Measurements from ENCODE around the gene KRT39. TPM values are rescaled to one million over a fixed set of nuclear protein-coding genes. Genes with fewer than 3 reads are reported as not detected.

Gene KRT39
- total RNA-seq, 3 donors from 2014 or later, result not detected

GRCh38 chr17:40996829-40997228, 30.1 kb upstream of the KRT39 start:
- Mint-ChIP-seq H3K27me3 (ENCODE audit: low read depth) (peaks cover 49% of the 10 kb centered on the region), H3K4me3 (no peak overlapping the region), H3K9me3 (no peaks in the 10 kb centered on the region), H3K4me1 (ENCODE audit: low read depth) (no peaks in the 10 kb centered on the region), H3K36me3 (ENCODE audit: insufficient read depth) (no peaks in the 10 kb centered on the region)
- DNase-seq (no peak), ATAC-seq (no peak)

GRCh38 chr17:40995116-40995515, 28.4 kb upstream of the KRT39 start:
- ATAC-seq (no peak), DNase-seq (no peak)
- Mint-ChIP-seq H3K27me3 (ENCODE audit: low read depth) (peaks cover 52% of the 10 kb centered on the region), H3K4me1 (ENCODE audit: low read depth) (no peaks in the 10 kb centered on the region), H3K36me3 (ENCODE audit: insufficient read depth) (no peaks in the 10 kb centered on the region), H3K9me3 (no peaks in the 10 kb centered on the region), H3K4me3 (no peak overlapping the region)

GRCh38 chr17:40993839-40994238, 27.1 kb upstream of the KRT39 start, which contains the start of gene KRTAP3-3:
TSS of gene KRTAP3-3 (minus strand) at chr17:40994164. CDS start at chr17:40994097, 67 bp downstream.
- no peak for DNase-seq

GRCh38 chr17:40993084-40993483, 26.3 kb upstream of the KRT39 start:
- ATAC-seq (no peak), DNase-seq (no peak)
- Mint-ChIP-seq H3K4me3 (no peak overlapping the region), H3K9me3 (no peaks in the 10 kb centered on the region), H3K27me3 (ENCODE audit: low read depth) (peaks cover 47% of the 10 kb centered on the region), H3K36me3 (ENCODE audit: insufficient read depth) (no peaks in the 10 kb centered on the region), H3K4me1 (ENCODE audit: low read depth) (no peaks in the 10 kb centered on the region)

More at GRCh38 chr17:40993839-40994238, 27.1 kb upstream of the KRT39 start, which contains the start of gene KRTAP3-3:
- Mint-ChIP-seq H3K27me3 (ENCODE audit: low read depth) (peaks cover 50% of the 10 kb centered on the region), H3K4me1 (ENCODE audit: low read depth) (no peaks in the 10 kb centered on the region), H3K9me3 (no peaks in the 10 kb centered on the region), H3K4me3 (no peak within 1 kb of the TSS), H3K36me3 (ENCODE audit: insufficient read depth) (no peaks in the 10 kb centered on the region)
- ATAC-seq, result no peak

- Mint-ChIP-seq H3K27me3 (ENCODE audit: low read depth) (peaks cover 46% of the 10 kb centered on the region), H3K9me3 (no peaks in the 10 kb centered on the region), H3K4me3 (no peak overlapping the region), H3K36me3 (ENCODE audit: insufficient read depth) (no peaks in the 10 kb centered on the region), H3K4me1 (ENCODE audit: low read depth) (no peaks in the 10 kb centered on the region)
- DNase-seq (no peak), ATAC-seq (no peak)
These were observed 25.9 kb upstream of the KRT39 start for GRCh38 chr17:40992666-40993065.

- ATAC-seq (no peak), DNase-seq (no peak)
- Mint-ChIP-seq H3K27me3 (ENCODE audit: low read depth) (peaks cover 16% of the 10 kb centered on the region), H3K4me1 (ENCODE audit: low read depth) (no peaks in the 10 kb centered on the region), H3K9me3 (no peaks in the 10 kb centered on the region), H3K36me3 (ENCODE audit: insufficient read depth) (no peaks in the 10 kb centered on the region), H3K4me3 (no peak overlapping the region)
These were observed 20.2 kb upstream of the KRT39 start for GRCh38 chr17:40986920-40987319.

- no peak for ATAC-seq
- H3K27me3 Mint-ChIP-seq (ENCODE audit: low read depth), result peaks cover 8% of the 10 kb centered on the region
These were observed 17.5 kb upstream of the KRT39 start, which contains the start of gene KRT40 for GRCh38 chr17:40984226-40984625. TSS of gene KRT40 (minus strand) at chr17:40984326. CDS start at chr17:40984273, 53 bp downstream.

GRCh38 chr17:40981115-40981514, 14.4 kb upstream of the KRT39 start:
- ATAC-seq (no peak), DNase-seq (no peak)
- Mint-ChIP-seq H3K4me1 (ENCODE audit: low read depth) (no peaks in the 10 kb centered on the region), H3K36me3 (ENCODE audit: insufficient read depth) (no peaks in the 10 kb centered on the region), H3K4me3 (no peak overlapping the region), H3K27me3 (ENCODE audit: low read depth) (peaks cover 13% of the 10 kb centered on the region), H3K9me3 (no peaks in the 10 kb centered on the region)

More at GRCh38 chr17:40984226-40984625, 17.5 kb upstream of the KRT39 start, which contains the start of gene KRT40:
- no peak for DNase-seq
- H3K4me3 Mint-ChIP-seq, result no peak within 1 kb of the TSS
- no peaks in the 10 kb centered on the region for H3K9me3 Mint-ChIP-seq
- no peaks in the 10 kb centered on the region for H3K36me3 Mint-ChIP-seq (ENCODE audit: insufficient read depth)
- H3K4me1 Mint-ChIP-seq (ENCODE audit: low read depth), result no peaks in the 10 kb centered on the region

GRCh38 chr17:40980596-40980995, 13.8 kb upstream of the KRT39 start:
- Mint-ChIP-seq H3K4me1 (ENCODE audit: low read depth) (no peaks in the 10 kb centered on the region), H3K36me3 (ENCODE audit: insufficient read depth) (no peaks in the 10 kb centered on the region), H3K4me3 (no peak overlapping the region), H3K27me3 (ENCODE audit: low read depth) (peaks cover 17% of the 10 kb centered on the region), H3K9me3 (no peaks in the 10 kb centered on the region)
- ATAC-seq (no peak), DNase-seq (no peak)

- Mint-ChIP-seq H3K4me3 (no peak overlapping the region), H3K4me1 (ENCODE audit: low read depth) (no peaks in the 10 kb centered on the region), H3K9me3 (no peaks in the 10 kb centered on the region)
These were observed 13.4 kb upstream of the KRT39 start for GRCh38 chr17:40980117-40980516.

GRCh38 chr17:40978575-40979151, 11.9 kb upstream of the KRT39 start:
- Mint-ChIP-seq H3K9me3 (no peaks in the 10 kb centered on the region), H3K36me3 (ENCODE audit: insufficient read depth) (no peaks in the 10 kb centered on the region), H3K4me3 (no peak overlapping the region), H3K4me1 (ENCODE audit: low read depth) (no peaks in the 10 kb centered on the region), H3K27me3 (ENCODE audit: low read depth) (peaks cover 23% of the 10 kb centered on the region)
- no peak for DNase-seq
- ATAC-seq, result no peak

More at GRCh38 chr17:40980117-40980516, 13.4 kb upstream of the KRT39 start:
- H3K27me3 Mint-ChIP-seq (ENCODE audit: low read depth), result peaks cover 21% of the 10 kb centered on the region
- DNase-seq (no peak), ATAC-seq (no peak)
- no peaks in the 10 kb centered on the region for H3K36me3 Mint-ChIP-seq (ENCODE audit: insufficient read depth)

- ATAC-seq (no peak), DNase-seq (no peak)
- Mint-ChIP-seq H3K4me1 (ENCODE audit: low read depth) (no peaks in the 10 kb centered on the region), H3K4me3 (no peak overlapping the region), H3K9me3 (no peaks in the 10 kb centered on the region), H3K27me3 (ENCODE audit: low read depth) (peaks cover 22% of the 10 kb centered on the region), H3K36me3 (ENCODE audit: insufficient read depth) (no peaks in the 10 kb centered on the region)
These were observed 8.8 kb upstream of the KRT39 start for GRCh38 chr17:40975516-40975915.

GRCh38 chr17:40974366-40974765, 7.6 kb upstream of the KRT39 start:
- H3K36me3 Mint-ChIP-seq (ENCODE audit: insufficient read depth), result no peaks in the 10 kb centered on the region
- ATAC-seq, result no peak
- DNase-seq, result no peak
- H3K9me3 Mint-ChIP-seq, result no peaks in the 10 kb centered on the region
- no peak overlapping the region for H3K4me3 Mint-ChIP-seq
- H3K4me1 Mint-ChIP-seq (ENCODE audit: low read depth), result no peaks in the 10 kb centered on the region
- H3K27me3 Mint-ChIP-seq (ENCODE audit: low read depth), result peaks cover 23% of the 10 kb centered on the region

- peaks cover 18% of the 10 kb centered on the region for H3K27me3 Mint-ChIP-seq (ENCODE audit: low read depth)
- no peaks in the 10 kb centered on the region for H3K36me3 Mint-ChIP-seq (ENCODE audit: insufficient read depth)
- ATAC-seq, result no peak
- no peak overlapping the region for H3K4me3 Mint-ChIP-seq
- H3K9me3 Mint-ChIP-seq, result no peaks in the 10 kb centered on the region
- peaks cover 5% of the 10 kb centered on the region for H3K4me1 Mint-ChIP-seq (ENCODE audit: low read depth)
- no peak for DNase-seq
These were observed 834 bp upstream of the KRT39 start for GRCh38 chr17:40967582-40967981.

- no peak for DNase-seq
- Mint-ChIP-seq H3K4me1 (ENCODE audit: low read depth) (peaks cover 5% of the 10 kb centered on the region), H3K4me3 (no peak overlapping the region), H3K9me3 (no peaks in the 10 kb centered on the region), H3K36me3 (ENCODE audit: insufficient read depth) (no peaks in the 10 kb centered on the region), H3K27me3 (ENCODE audit: low read depth) (peaks cover 14% of the 10 kb centered on the region)
- peak in 1 of 2 donors; percentile 38 for ATAC-seq
These were observed 2.9 kb downstream of the KRT39 start for GRCh38 chr17:40963838-40964237.
